NCI-H774 (cell line): ENCODE data around the gene HCRT.

ENCODE experiments used
- DNase-seq: peaks from one replicate; lab custom pipeline; 2025; lab: John Stamatoyannopoulos, UW

HCRT gene

DNA sequence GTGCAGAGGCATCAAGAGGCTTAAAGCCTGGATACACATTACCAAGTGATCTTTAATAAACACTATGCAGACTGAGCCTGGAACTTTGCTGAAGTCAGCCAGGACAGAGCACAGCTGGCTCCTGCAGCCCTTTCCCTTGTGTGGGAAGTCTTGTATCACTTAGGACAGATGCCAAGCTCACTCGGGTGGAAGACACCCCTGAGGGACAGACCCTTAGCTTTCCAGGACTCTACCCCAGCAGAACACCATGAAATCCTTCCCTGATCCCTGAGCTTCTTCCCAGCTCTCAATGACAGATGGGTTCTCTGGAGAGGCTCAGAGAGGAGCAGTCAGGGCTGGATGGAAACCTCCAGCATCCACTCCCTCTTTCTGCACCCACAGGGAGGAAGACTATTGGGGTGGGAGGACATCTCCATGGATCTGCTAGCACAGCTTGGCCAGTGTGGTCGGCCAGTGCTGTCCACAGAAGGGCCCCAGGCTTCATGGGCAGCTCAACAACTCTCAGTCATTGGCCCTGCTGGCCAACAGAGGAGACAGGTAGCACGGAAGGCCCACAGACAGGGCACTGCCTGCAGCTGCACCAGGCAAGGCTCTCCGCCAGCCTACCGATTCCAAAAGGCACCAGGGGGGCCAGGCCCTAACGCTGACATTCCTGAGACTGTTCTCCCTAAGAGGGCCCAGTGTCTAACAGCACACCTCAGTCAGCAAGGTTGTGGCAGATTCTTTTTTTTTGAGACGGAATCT is 46.3 kb downstream of the HCRT start:
- no peak for DNase-seq

- no peak for DNase-seq
Measured at GRCh38 chr17:42136654-42137051, 48.6 kb downstream of the HCRT start.

- DNase-seq: peak; percentile 94
Measured at GRCh38 chr17:42135664-42136653, 49.3 kb downstream of the HCRT start.

GRCh38 chr17:42135151-42135550 is 50.1 kb downstream of the HCRT start:
- no peak for DNase-seq
